ENCODE measurements around the gene KIF26A.

DNA sequence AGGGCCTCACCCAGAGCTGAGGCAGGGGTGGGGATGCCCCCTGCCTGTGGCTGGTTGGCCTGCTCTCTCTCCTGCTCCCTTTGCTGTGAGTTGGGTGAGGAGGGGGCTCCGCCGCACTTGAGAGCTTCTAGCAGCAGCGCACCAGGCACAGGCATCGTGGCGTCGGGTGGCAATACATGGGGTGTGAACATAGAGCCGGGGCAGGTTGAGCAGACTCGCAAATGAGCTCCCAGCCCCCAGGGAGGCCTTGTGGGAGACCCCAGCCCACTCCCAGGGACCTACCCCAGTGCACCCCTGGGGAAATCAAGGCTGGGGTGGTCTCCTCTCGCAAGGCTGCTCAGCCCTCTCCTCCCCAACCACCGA is 54.5 kb downstream of the KIF26A start:
- TF ChIP-seq CTCF (IDR thresholded peaks at IDR 0.05) (no peak), POLR2AphosphoS5 (IDR thresholded peaks at IDR 0.05) (no peak)
